Lung (tissue), 12 donors: ENCODE results near the gene KERA. TPM values are rescaled to one million over a fixed set of nuclear protein-coding genes. Genes with fewer than 3 reads are reported as not detected.

ENCODE experiments used
- ATAC-seq: fragments of 200-7000 bp; cut with Tn5 transposase; one replicate; pipeline ENCODE4 v1.9.1; 2020; ENCODE audit warnings: moderate number of reproducible peaks; ENCODE audit not compliant: insufficient read depth, low FRiP score
- DNase-seq, 3 donors: peaks; one replicate each; pipeline ENCODE4 v3.0.0-alpha.2; 2013 to 2017
- H3K27ac ChIP-seq, 2 donors: one replicate each; pipeline ENCODE4 v1.5.1; 2013; ENCODE audit warnings: mild to moderate bottlenecking in 2 of 2, moderate library complexity in 2 of 2, control low read depth in 1 of 2, inconsistent platforms in 1 of 2, low read depth in 1 of 2, low read length in 1 of 2
- H3K27me3 ChIP-seq, 3 donors: one replicate each; pipeline ENCODE4 v1.5.1; 2013; ENCODE audit warnings: low read length in 2 of 3; ENCODE audit not compliant: control insufficient read depth in 3 of 3, insufficient read depth in 3 of 3
- H3K36me3 ChIP-seq, 4 donors: one replicate each; pipeline ENCODE4 v1.5.1; 2013; ENCODE audit warnings: low read length in 4 of 4, mild to moderate bottlenecking in 1 of 4, moderate library complexity in 1 of 4; ENCODE audit not compliant: control insufficient read depth in 4 of 4, insufficient read depth in 4 of 4
- H3K4me1 ChIP-seq, 5 donors: one replicate each; pipeline ENCODE4 v1.5.1; 2013; ENCODE audit warnings: low read length in 5 of 5, mild to moderate bottlenecking in 2 of 5, moderate library complexity in 1 of 5; ENCODE audit not compliant: control insufficient read depth in 5 of 5, insufficient read depth in 5 of 5
- H3K4me3 ChIP-seq: one replicate; pipeline ENCODE4 v1.5.1; 2013; ENCODE audit warnings: mild to moderate bottlenecking, control low read depth, moderate library complexity
- H3K9ac ChIP-seq, 2 donors: one replicate each; pipeline ENCODE4 v1.5.1; 2013; ENCODE audit warnings: low read length in 2 of 2, control low read depth in 1 of 2; ENCODE audit not compliant: insufficient read depth in 1 of 2
- H3K9me3 ChIP-seq, 4 donors: one replicate each; pipeline ENCODE4 v1.5.1; 2013; ENCODE audit warnings: low read length in 3 of 4, mild to moderate bottlenecking in 1 of 4, moderate library complexity in 1 of 4; ENCODE audit not compliant: control insufficient read depth in 4 of 4, insufficient read depth in 3 of 4
- WGBS, 2 donors: extraction: QIAGEN DNeasy Blood & Tissue Kit; methylation state at CpG; one replicate each; pipeline ENCODE4 v1.1.7; 2013; 5-methylcytosine and 5-hydroxymethylcytosine counted together
- polyA plus RNA-seq, 2 donors: library from polyadenylated mRNA; stranded (reverse); fragments of 200-250 nt; gene quantifications; one replicate each; pipeline ENCODE4 v1.2.1, GENCODE V29; 2013
- total RNA-seq, 2 donors: library from RNA; depleted of rRNA in 1 of 2; stranded (reverse); fragments of >200 nt in 1 of 2; gene quantifications; one replicate each; pipeline ENCODE4 v1.2.1, GENCODE V29; 2014 to 2021
- TF ChIP-seq, protein P1 (sequence below): IDR thresholded peaks from 2 replicates; pipeline ENCODE4 v1.5.1; 2012; ENCODE audit warnings: mild to moderate bottlenecking; ENCODE audit errors: control extremely low read depth, extremely low read depth
- donor health status: control.
- donor health status: control.
- donor health status: Bipolar disorder and iron deficiency.
- donor health status: healthy.
- donor health status: DM: yes; HTN: yes; CAD: no.

KERA gene
- total and polyA plus RNA-seq, 4 donors, result 0.26 TPM; not detected in 3

DNA sequence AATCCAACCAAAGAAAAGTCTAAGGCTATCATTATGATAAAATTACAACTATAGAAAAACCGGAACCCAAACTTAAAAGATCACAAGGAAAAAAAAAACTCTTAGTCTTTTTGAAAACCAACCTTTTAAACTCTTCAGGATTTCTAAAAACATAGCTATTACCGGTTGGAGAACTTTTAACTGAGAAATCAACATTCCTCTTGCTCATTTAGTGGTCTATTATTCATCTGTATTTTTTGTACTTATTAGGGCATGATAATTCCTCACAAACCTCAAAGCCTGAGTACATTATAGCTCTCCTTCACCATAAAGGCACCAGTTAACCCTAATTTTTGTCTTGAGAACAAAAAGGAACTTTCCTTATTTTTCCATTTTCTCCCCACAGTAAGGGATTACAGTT lies 43.1 kb upstream of the KERA start:
- Histone ChIP-seq H3K9ac (no peak overlapping the region), H3K4me3 (no peak overlapping the region), H3K4me1 (peaks cover 0 to 42% (median 0%) of the 10 kb centered on the region in 5 donors), H3K27ac (no peak overlapping the region), H3K9me3 (no peaks in the 10 kb centered on the region), H3K36me3 (peaks cover 0 to 16% (median 6%) of the 10 kb centered on the region in 4 donors), H3K27me3 (no peaks in the 10 kb centered on the region)
- TF ChIP-seq, protein P1, sequence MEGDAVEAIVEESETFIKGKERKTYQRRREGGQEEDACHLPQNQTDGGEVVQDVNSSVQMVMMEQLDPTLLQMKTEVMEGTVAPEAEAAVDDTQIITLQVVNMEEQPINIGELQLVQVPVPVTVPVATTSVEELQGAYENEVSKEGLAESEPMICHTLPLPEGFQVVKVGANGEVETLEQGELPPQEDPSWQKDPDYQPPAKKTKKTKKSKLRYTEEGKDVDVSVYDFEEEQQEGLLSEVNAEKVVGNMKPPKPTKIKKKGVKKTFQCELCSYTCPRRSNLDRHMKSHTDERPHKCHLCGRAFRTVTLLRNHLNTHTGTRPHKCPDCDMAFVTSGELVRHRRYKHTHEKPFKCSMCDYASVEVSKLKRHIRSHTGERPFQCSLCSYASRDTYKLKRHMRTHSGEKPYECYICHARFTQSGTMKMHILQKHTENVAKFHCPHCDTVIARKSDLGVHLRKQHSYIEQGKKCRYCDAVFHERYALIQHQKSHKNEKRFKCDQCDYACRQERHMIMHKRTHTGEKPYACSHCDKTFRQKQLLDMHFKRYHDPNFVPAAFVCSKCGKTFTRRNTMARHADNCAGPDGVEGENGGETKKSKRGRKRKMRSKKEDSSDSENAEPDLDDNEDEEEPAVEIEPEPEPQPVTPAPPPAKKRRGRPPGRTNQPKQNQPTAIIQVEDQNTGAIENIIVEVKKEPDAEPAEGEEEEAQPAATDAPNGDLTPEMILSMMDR, result no peak
- 53 to 54% methylated on average over 2 of the region's 2 CpGs for WGBS, 2 donors
- DNase-seq (no peak), ATAC-seq (no peak)

DNA sequence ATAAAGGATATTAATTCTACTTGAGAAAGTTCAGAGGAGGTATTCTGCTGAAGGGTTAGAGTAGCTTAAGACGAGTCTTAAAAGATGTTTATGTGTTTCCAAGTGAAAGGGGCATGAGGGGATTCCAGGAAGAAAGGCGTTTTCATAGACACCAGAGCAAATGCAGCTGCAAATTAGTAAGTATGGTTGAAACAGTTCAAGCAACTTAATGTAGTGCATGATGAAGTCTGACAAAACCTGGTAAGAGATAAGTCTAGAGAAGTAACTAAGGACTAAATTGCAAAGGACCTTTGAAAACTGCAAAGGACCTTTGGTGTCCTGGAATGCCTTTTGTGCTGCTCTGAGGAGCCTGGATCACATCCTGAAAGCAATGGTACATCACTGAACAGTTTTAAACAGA lies 42.0 kb upstream of the KERA start:
- TF ChIP-seq, protein P1, result no peak
- DNase-seq (no peak), ATAC-seq (no peak)
- WGBS, 2 donors, result 63 to 81% methylated on average over 2 of the region's 2 CpGs
- no peak overlapping the region for H3K4me3 ChIP-seq
- H3K9me3 ChIP-seq, result no peaks in the 10 kb centered on the region
- H3K4me1 ChIP-seq, result peaks cover 0 to 31% (median 0%) of the 10 kb centered on the region in 5 donors
- H3K9ac ChIP-seq, result no peak overlapping the region
- no peak overlapping the region for H3K27ac ChIP-seq
- no peaks in the 10 kb centered on the region for H3K27me3 ChIP-seq
- H3K36me3 ChIP-seq, result peaks cover 0 to 11% (median 3%) of the 10 kb centered on the region in 4 donors

DNA sequence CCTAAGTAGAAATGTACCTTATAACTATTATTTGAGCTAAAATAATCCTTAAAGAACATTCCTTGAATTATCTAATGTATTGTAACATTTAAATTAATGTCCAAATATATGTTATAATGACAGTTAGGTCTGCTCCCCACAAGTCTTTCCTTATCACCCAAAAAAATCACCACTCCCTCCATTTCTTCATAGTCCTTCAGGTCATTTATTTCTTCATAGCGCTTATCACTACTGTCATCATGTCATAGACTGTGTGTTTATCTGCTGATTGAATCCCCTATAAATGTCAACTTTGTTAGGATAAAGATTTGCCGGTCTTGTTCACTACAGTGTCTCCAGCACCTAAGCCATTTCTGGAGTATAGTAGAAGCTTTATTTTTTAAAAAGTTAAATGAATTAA lies 41.5 kb upstream of the KERA start:
- 47% methylated on average over 2 of the region's 2 CpGs for WGBS, 2 donors

More for the DNA sequence above, 41.5 kb upstream of the KERA start:
- peaks cover 0 to 11% (median 3%) of the 10 kb centered on the region in 4 donors for H3K36me3 ChIP-seq
- H3K9ac ChIP-seq, result no peak overlapping the region
- no peaks in the 10 kb centered on the region for H3K9me3 ChIP-seq
- ATAC-seq (no peak), DNase-seq (no peak)
- H3K27me3 ChIP-seq, result no peaks in the 10 kb centered on the region
- TF ChIP-seq, protein P1, result no peak
- H3K4me1 ChIP-seq, result peaks cover 0 to 26% (median 0%) of the 10 kb centered on the region in 5 donors
- no peak overlapping the region for H3K27ac ChIP-seq
- no peak overlapping the region for H3K4me3 ChIP-seq
